ENCODE data around the gene CPXM1.
"Not testable (repeated sequence)": the region's sequence is repeated elsewhere in the genome, so short reads cannot be mapped to it uniquely, and the experiment has no call there.

Gene CPXM1

GRCh38 chr20:2820896-2821869, 20.8 kb upstream of the CPXM1 start:
- no peak for FAIRE-seq

- FAIRE-seq, result no peak
Observed at GRCh38 chr20:2820084-2820895, 19.9 kb upstream of the CPXM1 start.

DNA sequence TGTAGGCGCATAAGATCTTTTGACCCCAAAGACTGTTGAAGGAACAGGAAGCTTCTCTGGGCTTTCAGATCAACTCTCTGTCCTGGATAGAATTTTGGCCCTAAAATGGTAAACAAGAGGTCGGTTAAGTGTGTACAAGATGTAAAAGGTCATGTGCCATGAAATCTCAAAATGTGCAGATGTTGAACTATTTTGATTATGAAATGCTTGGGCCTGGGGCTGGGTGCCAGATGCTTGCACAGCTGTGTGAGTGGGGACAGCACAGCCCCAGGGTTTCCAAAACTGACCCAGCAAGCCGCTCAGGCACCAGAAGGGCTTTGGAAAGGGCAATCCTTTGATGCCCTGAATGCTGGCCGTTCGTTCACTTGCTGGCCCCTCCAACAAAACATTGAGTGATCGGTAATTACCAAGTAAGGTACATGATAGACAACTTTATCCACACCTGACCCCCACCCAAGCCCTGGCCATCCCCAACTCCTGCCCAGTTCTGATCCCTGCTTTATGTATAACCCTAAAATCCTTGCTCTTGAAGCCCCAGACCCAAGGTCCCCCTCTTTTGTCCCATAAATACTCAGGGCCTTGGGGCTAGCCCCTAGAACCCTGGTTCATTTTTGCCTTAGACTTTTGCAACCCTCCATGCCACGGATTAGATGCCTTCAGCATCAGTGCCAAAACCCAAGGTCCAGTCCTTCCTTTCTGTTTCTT, 17.6 kb upstream of the CPXM1 start:
- no peak for FAIRE-seq

- no peak for FAIRE-seq
Observed at GRCh38 chr20:2817341-2817726, 16.9 kb upstream of the CPXM1 start.

GRCh38 chr20:2816583-2817340, 16.3 kb upstream of the CPXM1 start:
- no peak for FAIRE-seq

DNA sequence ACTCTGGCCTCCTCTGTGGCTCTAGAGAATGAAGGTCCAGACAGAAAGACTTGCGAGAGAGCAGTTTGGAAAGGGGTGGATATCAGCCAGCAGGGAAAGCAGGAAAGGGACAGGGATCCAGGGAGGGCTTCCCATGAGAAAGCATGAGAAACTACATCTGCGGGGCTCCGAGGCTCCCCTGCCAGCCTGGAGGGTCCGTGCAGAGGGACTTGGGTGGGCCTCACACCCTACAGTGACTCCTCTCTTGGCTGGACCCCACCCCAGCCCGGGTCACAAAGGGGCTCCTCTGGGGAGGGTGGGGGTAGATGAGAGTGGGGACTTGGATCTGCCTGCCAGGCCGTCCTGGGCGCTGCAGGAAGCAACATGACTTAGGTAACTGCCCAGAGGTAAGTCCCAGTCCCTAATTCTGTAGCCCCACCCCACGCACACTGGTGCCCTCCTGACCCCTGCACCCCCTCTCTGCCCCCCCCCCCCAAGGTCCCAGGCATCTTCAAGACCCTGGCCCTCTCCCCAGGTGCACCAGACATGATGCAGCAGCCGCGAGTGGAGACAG, 15.7 kb upstream of the CPXM1 start, which contains the start of gene TMEM239:
Gene TMEM239 (plus strand): TSS at position 335 of the 553 bp plus-strand sequence. CDS start 191 bp downstream, at position 526.
- no peak for FAIRE-seq

- FAIRE-seq, result no peak
Observed at GRCh38 chr20:2815242-2815900, 14.9 kb upstream of the CPXM1 start.

GRCh38 chr20:2814587-2815051, 14.2 kb upstream of the CPXM1 start, which contains the start of gene C20orf141:
Gene C20orf141 (plus strand): TSS chr20:2814987. CDS start chr20:2815185, 198 bp downstream.
- FAIRE-seq, result no peak

DNA sequence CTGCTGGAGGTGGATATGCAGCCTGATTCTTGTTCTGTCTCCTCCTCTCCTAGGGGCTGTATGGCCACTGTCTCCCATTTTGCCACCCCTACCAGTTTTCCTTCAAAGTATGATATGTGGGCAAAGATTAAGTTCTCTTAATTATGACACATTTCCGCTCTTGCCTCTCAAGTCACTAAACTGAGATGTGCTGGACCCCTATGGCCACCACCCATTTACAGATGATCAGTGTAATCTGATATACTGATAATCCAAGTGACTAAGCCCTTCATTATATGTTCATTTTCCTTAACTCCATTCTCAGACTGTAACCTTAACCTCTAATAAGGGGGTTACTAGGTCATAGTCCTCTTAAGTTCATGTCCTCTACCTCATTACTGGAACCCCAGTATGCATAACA, 13.6 kb upstream of the CPXM1 start:
- no peak for FAIRE-seq

DNA sequence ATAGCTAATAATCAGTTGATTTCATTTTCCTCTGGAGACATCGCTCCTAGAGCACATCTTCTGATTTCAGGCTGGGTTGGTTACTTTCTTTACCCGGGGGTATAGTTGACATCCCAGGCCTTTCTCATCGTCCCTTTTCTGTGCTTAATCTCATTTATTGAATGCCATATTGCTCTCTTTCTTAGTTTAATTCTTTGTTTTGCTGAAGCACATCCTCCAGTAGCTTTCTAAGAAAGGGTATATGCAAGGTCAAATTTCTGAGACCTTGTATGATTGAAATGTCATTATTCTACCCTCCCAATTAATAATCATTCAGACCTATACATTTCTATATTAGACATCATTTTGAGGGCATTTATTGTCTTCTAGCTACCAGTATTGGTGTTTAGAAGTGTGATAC, 11.8 kb upstream of the CPXM1 start:
- FAIRE-seq, result no peak

DNA sequence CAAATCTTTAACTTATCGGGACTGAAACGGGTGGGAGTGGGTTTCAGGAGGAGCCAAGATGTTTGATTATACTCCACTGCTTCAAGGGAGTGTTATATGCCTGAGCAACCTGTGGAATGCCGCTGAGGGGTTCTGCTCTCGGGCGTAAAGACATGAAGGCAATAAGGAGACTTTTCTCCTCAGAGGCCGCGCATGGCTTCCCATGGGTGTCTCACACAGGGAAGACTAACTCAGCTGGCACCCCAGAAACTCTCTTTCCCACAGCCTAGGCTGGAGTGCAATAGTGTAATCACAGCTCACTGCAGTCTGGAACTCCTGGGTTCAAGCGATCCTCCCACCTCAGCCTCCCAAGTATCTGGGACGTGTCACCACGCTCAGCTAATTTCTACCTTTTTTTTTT, 9.3 kb upstream of the CPXM1 start:
- FAIRE-seq, result no peak

GRCh38 chr20:2807929-2808328, 7.5 kb upstream of the CPXM1 start:
- FAIRE-seq, result not testable (repeated sequence)

DNA sequence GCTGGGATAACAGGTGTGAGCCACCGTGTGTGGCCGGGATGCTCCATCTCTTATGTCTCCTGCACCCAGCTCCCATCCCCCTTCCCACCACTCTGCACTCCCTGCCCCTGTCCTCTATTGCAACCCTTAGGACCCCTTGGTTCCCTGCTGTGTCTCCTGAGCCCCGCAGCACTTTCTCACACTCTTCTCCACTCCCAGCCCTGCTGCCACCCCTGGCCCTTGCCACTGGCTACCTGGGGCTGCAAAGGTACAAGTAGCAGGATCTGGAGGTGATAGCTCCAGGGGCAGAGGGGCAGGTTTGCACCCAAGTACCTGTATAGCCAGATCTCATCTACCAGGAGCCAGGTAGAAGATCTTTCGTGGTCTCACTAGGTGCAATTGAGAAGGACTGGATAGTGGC, 6.6 kb upstream of the CPXM1 start:
- FAIRE-seq, result no peak

DNA sequence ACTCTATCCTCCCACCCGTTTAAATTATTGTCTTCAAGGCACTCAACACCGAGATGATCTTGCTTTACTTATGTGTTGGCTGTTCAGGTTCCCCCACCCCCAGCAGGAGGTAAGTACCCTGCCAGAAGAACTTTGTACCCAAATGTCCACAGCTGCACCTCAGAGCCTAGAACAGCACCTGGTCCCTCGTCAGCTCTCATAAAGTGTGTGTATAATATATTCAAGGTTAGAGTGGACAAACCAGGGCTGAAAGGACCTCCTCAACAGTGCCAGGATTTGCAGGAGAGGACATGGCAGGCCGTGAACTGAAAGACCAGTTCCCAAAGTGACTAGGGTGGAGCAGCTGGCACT, 5.9 kb upstream of the CPXM1 start:
- no peak for FAIRE-seq

DNA sequence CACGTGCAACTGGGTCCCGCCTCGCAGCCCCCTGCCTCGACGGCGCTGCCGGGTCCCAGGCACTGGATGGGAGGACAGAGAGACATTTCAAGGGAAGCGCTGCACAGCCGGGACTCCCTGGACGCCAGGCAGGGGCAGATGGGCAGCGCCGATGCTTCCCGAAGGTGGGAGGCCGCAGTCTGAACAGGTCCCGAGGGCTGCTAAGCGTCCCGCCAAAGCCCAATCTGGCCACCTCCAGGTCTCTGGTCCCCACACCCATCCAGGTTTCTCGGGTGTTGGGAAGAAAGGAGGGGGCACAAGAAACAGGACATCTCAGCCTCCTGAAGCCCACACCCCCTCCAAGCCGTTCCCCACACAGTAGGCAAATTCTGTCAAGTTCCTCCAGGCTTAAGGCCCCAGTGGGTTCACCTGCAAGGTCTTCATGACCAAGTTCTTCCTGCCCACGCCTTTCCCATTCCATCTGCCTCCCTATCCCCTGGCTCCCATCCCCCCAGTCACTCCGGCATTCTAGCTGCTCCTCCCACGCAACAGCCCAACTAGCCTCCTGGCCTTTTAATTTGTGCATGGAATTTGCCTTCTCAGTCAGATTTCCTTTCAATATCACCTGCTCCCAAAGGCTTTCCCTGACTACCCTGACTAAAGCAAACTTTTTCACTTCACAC, 5.4 kb upstream of the CPXM1 start:
- no peak for FAIRE-seq

GRCh38 chr20:2804852-2805688, 4.6 kb upstream of the CPXM1 start:
- FAIRE-seq, result no peak

- no peak for FAIRE-seq
Observed at GRCh38 chr20:2804041-2804828, 3.8 kb upstream of the CPXM1 start.

DNA sequence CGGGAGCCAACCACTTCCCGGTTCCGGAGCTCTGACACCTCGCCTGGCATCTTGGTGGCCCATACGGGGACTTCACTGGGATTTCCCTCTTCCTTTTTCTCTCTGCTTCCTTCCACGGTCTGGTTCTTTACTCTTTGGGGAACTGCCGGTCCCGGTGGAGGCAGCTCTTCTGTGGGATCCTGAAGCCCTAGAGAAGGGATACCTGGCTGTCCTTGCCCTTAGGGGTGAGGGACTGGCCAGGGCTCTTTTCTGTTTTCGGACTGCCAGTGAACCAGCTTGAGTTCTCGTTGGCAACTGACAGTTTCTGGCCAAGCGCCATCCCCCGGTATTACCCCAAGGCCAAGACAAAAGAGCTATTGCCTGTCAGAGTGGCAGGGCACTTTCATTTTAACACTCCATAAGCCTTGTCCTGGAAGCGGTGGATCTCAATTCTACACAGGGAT, 880 bp upstream of the CPXM1 start:
- FAIRE-seq, result no peak

Data from TTC549 (cell line).